A673 (cell line): ENCODE data around the gene LENG1. TPM values are rescaled to one million over a fixed set of nuclear protein-coding genes. Genes with fewer than 3 reads are reported as not detected.

Experiments used
- BruUV-seq: library from RNA; stranded (reverse); fragments of 400-500 nt; replicated peaks from 2 replicates; lab custom pipeline; 2021; lab: Mats Ljungman, UMichigan
- CTCF ChIA-PET: fragments of 300-600 bp; sonication (Branson Sonifier 250); formaldehyde crosslinking; loops from one replicate; lab custom pipeline; 2022; ENCODE audit warnings: antibody characterized with exemption; lab: Charles Lee
- POLR2A ChIA-PET: fragments of 300-600 bp; sonication (Branson Sonifier 250); formaldehyde crosslinking; loops from one replicate; lab custom pipeline; 2022; ENCODE audit warnings: antibody characterized with exemption; ENCODE audit not compliant: low non-redundant PET; lab: Charles Lee
- DNase-seq: peaks from one replicate; pipeline ENCODE4 v3.0.0-alpha.2; 2015; ENCODE audit warnings: low spot score
- H3K27ac ChIP-seq: fragments of 200-600 bp; sonication (generic); 2 replicates; pipeline ENCODE4 v1.5.1; 2016; ENCODE audit warnings: mixed run types, low read depth, mild to moderate bottlenecking, mixed read lengths, antibody characterized with exemption, low read length; ENCODE audit not compliant: poor library complexity, severe bottlenecking
- H3K27me3 ChIP-seq: fragments of 200-600 bp; sonication (generic); replicated peaks from 2 replicates; pipeline ENCODE4 v1.6.1; 2017; ENCODE audit warnings: mixed run types, low read depth, mild to moderate bottlenecking, mixed read lengths, antibody characterized with exemption, low read length; ENCODE audit not compliant: insufficient read depth, poor library complexity
- H3K36me3 ChIP-seq: fragments of 200-600 bp; sonication (generic); 2 replicates; pipeline ENCODE4 v1.6.1; 2016; ENCODE audit warnings: mixed run types, mild to moderate bottlenecking, mixed read lengths, antibody characterized with exemption, low read length; ENCODE audit not compliant: insufficient read depth, poor library complexity, severe bottlenecking
- H3K4me1 ChIP-seq: fragments of 200-600 bp; sonication (generic); 2 replicates; pipeline ENCODE4 v1.6.1; 2017; ENCODE audit warnings: mixed run types, mild to moderate bottlenecking, mixed read lengths, antibody characterized with exemption, low read length; ENCODE audit not compliant: insufficient read depth, poor library complexity, severe bottlenecking
- H3K4me3 ChIP-seq: fragments of 200-600 bp; sonication (generic); 2 replicates; pipeline ENCODE4 v1.5.1; 2016; ENCODE audit warnings: low read depth, mixed run types, mild to moderate bottlenecking, mixed read lengths, low read length; ENCODE audit not compliant: poor library complexity, severe bottlenecking
- H3K9me3 ChIP-seq: fragments of 200-600 bp; sonication (generic); 2 replicates; pipeline ENCODE4 v1.6.1; 2016; ENCODE audit warnings: mixed run types, low read depth, mild to moderate bottlenecking, mixed read lengths, antibody characterized with exemption, low read length; ENCODE audit not compliant: poor library complexity, severe bottlenecking
- CTCF ChIP-seq: fragments of 300-800, 200-600 bp; sonication (generic); conservative IDR thresholded peaks from 2 replicates; pipeline ENCODE4 v1.5.1; 2017; ENCODE audit warnings: low read depth, mild to moderate bottlenecking, antibody characterized with exemption, low read length, moderate library complexity, mixed read lengths
- EZH2 ChIP-seq: fragments of 200-600 bp; sonication (generic); IDR thresholded peaks from 2 replicates; pipeline ENCODE4 v1.6.1; 2017; ENCODE audit warnings: borderline replicate concordance, low read depth, mild to moderate bottlenecking, mixed read lengths, antibody characterized with exemption, low read length; ENCODE audit not compliant: poor library complexity, severe bottlenecking
- intact Hi-C: fragments of 100-400 bp; cut with micrococcal nuclease; formaldehyde crosslinking; loops from one replicate; pipeline ENCODE4 v1.10.0; 2022; ENCODE audit not compliant: unreplicated experiment
- total RNA-seq: library from RNA; stranded (reverse); gene quantifications from 2 replicates; pipeline ENCODE4 v1.2.3, GENCODE V29; 2021

LENG1 gene
- total RNA-seq, 1 experiment from 2014 or later = 9.7 TPM

DNA sequence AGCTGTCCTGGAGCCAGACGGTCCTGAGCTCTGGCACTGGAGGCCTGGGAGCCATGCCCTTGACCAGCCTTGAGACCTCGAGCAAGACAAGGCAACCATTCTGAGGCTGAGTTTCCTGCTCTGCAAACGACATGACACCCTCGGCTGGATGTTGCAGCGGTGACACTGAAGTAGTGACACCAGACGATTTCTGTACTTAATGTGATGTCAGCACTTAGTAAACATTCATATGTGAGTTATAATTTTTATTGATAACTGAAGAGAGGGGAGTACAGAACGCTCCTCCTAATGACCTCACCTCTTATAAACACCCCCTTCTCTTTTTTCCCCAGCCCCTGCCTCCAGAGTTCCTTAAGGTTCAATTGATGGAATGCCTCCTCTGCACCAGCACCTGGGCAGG lies 51.0 kb downstream of the LENG1 start:
- no peak for DNase-seq
- Histone ChIP-seq H3K36me3 (peaks cover 55% of the 10 kb centered on the region), H3K27me3 (no peaks in the 10 kb centered on the region), H3K4me1 (no peaks in the 10 kb centered on the region), H3K9me3 (no peaks in the 10 kb centered on the region), H3K27ac (no peak overlapping the region), H3K4me3 (no peak overlapping the region)
- ChIA-PET POLR2A (no interaction called here), CTCF (no interaction called here)
- intact Hi-C loops = no loop called here
- BruUV-seq = no TSS peak
- TF ChIP-seq EZH2 (no peak), CTCF (no peak)

- H3K4me1 ChIP-seq = no peaks in the 10 kb centered on the region
- no peaks in the 10 kb centered on the region for H3K9me3 ChIP-seq
- no peak overlapping the region for H3K4me3 ChIP-seq
- CTCF ChIA-PET = no interaction called here
- no TSS peak for BruUV-seq
- TF ChIP-seq CTCF (no peak), EZH2 (no peak)
- intact Hi-C loops = no loop called here
- H3K27me3 ChIP-seq = no peaks in the 10 kb centered on the region
- POLR2A ChIA-PET = no interaction called here
- peaks cover 55% of the 10 kb centered on the region for H3K36me3 ChIP-seq
- no peak overlapping the region for H3K27ac ChIP-seq
- no peak for DNase-seq
Measured at GRCh38 chr19:54107876-54108490, 51.5 kb downstream of the LENG1 start.

DNA sequence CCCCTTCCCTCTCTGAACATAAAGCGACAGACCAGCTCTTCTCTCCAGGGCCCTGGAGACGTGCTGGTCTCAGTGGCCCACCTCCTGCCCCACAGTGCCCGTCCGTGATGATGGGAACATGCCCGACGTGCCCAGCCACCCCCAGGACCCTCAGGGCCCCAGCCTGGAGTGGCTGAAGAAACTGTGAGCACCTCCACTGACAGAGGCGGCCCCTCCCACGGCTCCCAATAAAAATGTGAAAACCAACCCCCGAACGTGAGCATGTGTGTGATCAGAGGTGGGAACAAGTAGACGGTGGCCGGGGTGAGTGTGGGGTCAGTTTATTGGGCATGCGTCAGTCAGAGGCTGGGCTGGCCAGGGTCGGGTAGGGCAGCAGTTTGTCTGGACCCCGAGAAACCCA lies 52.8 kb downstream of the LENG1 start:
- DNase-seq = no peak
- no peak overlapping the region for H3K27ac ChIP-seq
- no peaks in the 10 kb centered on the region for H3K9me3 ChIP-seq
- no peak for TF ChIP-seq EZH2
- no peak for TF ChIP-seq CTCF
- no peaks in the 10 kb centered on the region for H3K27me3 ChIP-seq
- BruUV-seq = no TSS peak
- POLR2A ChIA-PET = no interaction called here
- intact Hi-C loops = no loop called here
- no peaks in the 10 kb centered on the region for H3K4me1 ChIP-seq
- H3K36me3 ChIP-seq = peaks cover 55% of the 10 kb centered on the region
- no peak overlapping the region for H3K4me3 ChIP-seq
- CTCF ChIA-PET = no interaction called here
